ENCODE measurements around the gene DGKG. TPM values are rescaled to one million over a fixed set of nuclear protein-coding genes. Genes with fewer than 3 reads are reported as not detected.

Gene DGKG
- total RNA-seq, 2 experiments from 2014 or later = not detected

DNA sequence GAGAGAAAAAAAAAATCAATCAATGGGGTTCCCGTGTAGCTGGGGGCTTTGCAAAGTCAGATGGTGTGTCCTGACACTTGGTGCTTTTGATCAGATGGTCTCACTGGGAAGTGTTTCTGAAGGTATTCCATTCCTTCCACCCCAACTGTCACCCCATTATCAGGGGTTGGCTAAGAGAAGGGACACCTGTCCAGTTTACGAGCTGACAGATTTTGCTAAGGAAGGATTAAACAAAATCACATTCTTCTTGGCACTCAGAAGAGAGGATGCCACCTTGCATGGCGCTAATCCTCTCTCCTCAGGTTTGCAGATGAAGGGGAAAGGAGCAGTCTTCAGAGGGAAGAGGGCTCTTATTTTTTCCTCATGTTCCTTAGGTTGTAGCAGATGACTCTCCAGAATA, 149.4 kb downstream of the DGKG start:
- no peaks in the 10 kb centered on the region for H3K4me1 ChIP-seq (ENCODE audit: insufficient read depth, low read length)
- H3K27ac ChIP-seq (ENCODE audit: low read depth in 1 of 2, low read length in 2 of 2) = no peak overlapping the region
- POLR2A ChIA-PET = no interaction called here
- Mint-ChIP-seq H3K36me3 (ENCODE audit: low read depth) (no peaks in the 10 kb centered on the region), H3K4me3 (no peak overlapping the region), H3K4me1 (ENCODE audit: low read depth) (no peaks in the 10 kb centered on the region), H3K9me3 (no peaks in the 10 kb centered on the region), H3K27me3 (peaks cover 3% of the 10 kb centered on the region), H3K27ac (no peak overlapping the region)
- intact Hi-C loops (cut with DNase I, micrococcal nuclease) = no loop called here
- CTCF ChIA-PET = interaction anchor here (1.1 kb wide), 1 partner anchor 13 kb away, joined by 3 read pairs; no protein-coding TSS in a partner anchor
- no peak for DNase-seq
- no peak overlapping the region for H3K4me3 ChIP-seq (ENCODE audit: low read length)
- TF ChIP-seq, protein P1, sequence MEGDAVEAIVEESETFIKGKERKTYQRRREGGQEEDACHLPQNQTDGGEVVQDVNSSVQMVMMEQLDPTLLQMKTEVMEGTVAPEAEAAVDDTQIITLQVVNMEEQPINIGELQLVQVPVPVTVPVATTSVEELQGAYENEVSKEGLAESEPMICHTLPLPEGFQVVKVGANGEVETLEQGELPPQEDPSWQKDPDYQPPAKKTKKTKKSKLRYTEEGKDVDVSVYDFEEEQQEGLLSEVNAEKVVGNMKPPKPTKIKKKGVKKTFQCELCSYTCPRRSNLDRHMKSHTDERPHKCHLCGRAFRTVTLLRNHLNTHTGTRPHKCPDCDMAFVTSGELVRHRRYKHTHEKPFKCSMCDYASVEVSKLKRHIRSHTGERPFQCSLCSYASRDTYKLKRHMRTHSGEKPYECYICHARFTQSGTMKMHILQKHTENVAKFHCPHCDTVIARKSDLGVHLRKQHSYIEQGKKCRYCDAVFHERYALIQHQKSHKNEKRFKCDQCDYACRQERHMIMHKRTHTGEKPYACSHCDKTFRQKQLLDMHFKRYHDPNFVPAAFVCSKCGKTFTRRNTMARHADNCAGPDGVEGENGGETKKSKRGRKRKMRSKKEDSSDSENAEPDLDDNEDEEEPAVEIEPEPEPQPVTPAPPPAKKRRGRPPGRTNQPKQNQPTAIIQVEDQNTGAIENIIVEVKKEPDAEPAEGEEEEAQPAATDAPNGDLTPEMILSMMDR (IDR thresholded peaks at IDR 0.05) = no peak
- no peaks in the 10 kb centered on the region for H3K9me3 ChIP-seq (ENCODE audit: control insufficient read depth in 1 of 2, insufficient read depth in 1 of 2, low read length in 2 of 2)
- H3K27me3 ChIP-seq (ENCODE audit: control insufficient read depth in 1 of 2, insufficient read depth in 2 of 2, low read length in 2 of 2) = no peaks in the 10 kb centered on the region
- no peaks in the 10 kb centered on the region for H3K36me3 ChIP-seq (ENCODE audit: insufficient read depth, low read length)
- no peak for ATAC-seq (ENCODE audit: poor library complexity)

GRCh38 chr3:186210852-186211500, 151.1 kb downstream of the DGKG start:
- ChIA-PET CTCF (no interaction called here), POLR2A (no interaction called here)
- Mint-ChIP-seq H3K27ac (no peak overlapping the region), H3K9me3 (no peaks in the 10 kb centered on the region), H3K4me1 (ENCODE audit: low read depth) (no peaks in the 10 kb centered on the region), H3K27me3 (peaks cover 3% of the 10 kb centered on the region), H3K4me3 (no peak overlapping the region), H3K36me3 (ENCODE audit: low read depth) (no peaks in the 10 kb centered on the region)
- intact Hi-C loops (cut with DNase I, micrococcal nuclease) = no loop called here
- ATAC-seq (ENCODE audit: poor library complexity) (no peak), DNase-seq (no peak)
- no peak overlapping the region for H3K27ac ChIP-seq (ENCODE audit: low read depth in 1 of 2, low read length in 2 of 2)
- H3K9me3 ChIP-seq (ENCODE audit: control insufficient read depth in 1 of 2, insufficient read depth in 1 of 2, low read length in 2 of 2) = no peaks in the 10 kb centered on the region
- no peaks in the 10 kb centered on the region for H3K27me3 ChIP-seq (ENCODE audit: control insufficient read depth in 1 of 2, insufficient read depth in 2 of 2, low read length in 2 of 2)
- H3K36me3 ChIP-seq (ENCODE audit: insufficient read depth, low read length) = no peaks in the 10 kb centered on the region
- no peaks in the 10 kb centered on the region for H3K4me1 ChIP-seq (ENCODE audit: insufficient read depth, low read length)
- H3K4me3 ChIP-seq (ENCODE audit: low read length) = no peak overlapping the region
- TF ChIP-seq, protein P1 (IDR thresholded peaks at IDR 0.05) = no peak

DNA sequence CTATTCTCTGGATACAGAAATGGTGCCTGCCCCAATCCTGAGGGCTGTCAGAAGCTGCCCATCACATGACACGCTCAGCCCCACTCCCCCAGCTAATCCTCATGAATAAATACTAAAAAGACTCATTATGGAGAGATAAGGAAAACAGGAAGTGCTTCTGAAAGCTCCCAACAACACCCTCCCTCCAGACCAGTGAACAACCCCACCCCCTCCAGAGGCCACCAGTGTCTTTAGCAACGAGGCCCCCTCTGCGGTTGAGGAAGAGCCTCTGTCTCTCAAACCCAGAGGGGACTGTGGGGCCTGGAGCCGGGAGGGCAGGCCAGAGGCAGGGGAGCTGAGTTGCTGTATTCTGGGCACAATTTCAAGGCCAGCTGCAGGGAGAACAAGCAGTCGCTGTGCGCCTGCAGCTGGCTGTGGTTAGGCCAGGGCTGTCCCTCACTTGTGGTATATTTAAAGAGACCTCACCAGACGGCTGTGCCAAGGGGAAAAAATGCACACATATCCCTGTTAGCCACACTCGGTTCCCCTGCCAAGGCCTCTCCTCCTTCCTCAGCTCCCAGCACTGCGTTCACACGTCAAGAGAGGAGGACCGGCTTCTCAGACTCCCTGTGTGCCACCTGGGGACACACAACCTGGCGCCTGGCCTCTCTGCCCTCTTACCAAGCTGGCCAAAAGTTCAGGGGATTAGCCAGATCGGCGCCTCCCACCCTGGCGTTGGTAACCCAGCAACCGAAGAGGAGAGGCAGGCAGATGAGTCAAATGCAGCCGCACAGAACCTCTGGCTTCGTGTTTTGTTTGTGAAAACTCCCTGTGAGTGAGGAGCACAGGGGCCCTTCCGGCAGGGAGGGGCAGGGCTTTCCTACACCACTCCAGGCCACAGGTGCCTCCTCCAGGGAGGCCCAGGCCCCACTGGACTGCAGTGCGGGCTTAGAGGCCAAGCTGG, 152.0 kb downstream of the DGKG start:
- CTCF ChIA-PET = no interaction called here

More for the DNA sequence above, 152.0 kb downstream of the DGKG start:
- ATAC-seq (ENCODE audit: poor library complexity) (no peak), DNase-seq (peak in 1 of 14 experiments; percentile 11)
- POLR2A ChIA-PET = no interaction called here
- Mint-ChIP-seq H3K27ac (no peak overlapping the region), H3K36me3 (ENCODE audit: low read depth) (no peaks in the 10 kb centered on the region), H3K4me3 (no peak overlapping the region), H3K27me3 (peaks cover 3% of the 10 kb centered on the region), H3K9me3 (no peaks in the 10 kb centered on the region), H3K4me1 (ENCODE audit: low read depth) (no peaks in the 10 kb centered on the region)
- H3K4me1 ChIP-seq (ENCODE audit: insufficient read depth, low read length) = no peaks in the 10 kb centered on the region
- no peak overlapping the region for H3K27ac ChIP-seq (ENCODE audit: low read depth in 1 of 2, low read length in 2 of 2)
- H3K4me3 ChIP-seq (ENCODE audit: low read length) = no peak overlapping the region
- H3K36me3 ChIP-seq (ENCODE audit: insufficient read depth, low read length) = no peaks in the 10 kb centered on the region
- H3K27me3 ChIP-seq (ENCODE audit: control insufficient read depth in 1 of 2, insufficient read depth in 2 of 2, low read length in 2 of 2) = no peaks in the 10 kb centered on the region
- intact Hi-C loops (cut with DNase I, micrococcal nuclease) = no loop called here
- TF ChIP-seq, protein P1 (IDR thresholded peaks at IDR 0.05) = no peak
- no peaks in the 10 kb centered on the region for H3K9me3 ChIP-seq (ENCODE audit: control insufficient read depth in 1 of 2, insufficient read depth in 1 of 2, low read length in 2 of 2)
